HG03175 (cell line): ENCODE data around the gene PPP1R9B.

ENCODE experiments used
- ATAC-seq: cut with Tn5 transposase; IDR thresholded peaks from one replicate; pipeline ENCODE4 v1.9.1; 2021; ENCODE audit warnings: mild to moderate bottlenecking, moderate library complexity; ENCODE audit not compliant: unreplicated experiment

The PPP1R9B gene

DNA sequence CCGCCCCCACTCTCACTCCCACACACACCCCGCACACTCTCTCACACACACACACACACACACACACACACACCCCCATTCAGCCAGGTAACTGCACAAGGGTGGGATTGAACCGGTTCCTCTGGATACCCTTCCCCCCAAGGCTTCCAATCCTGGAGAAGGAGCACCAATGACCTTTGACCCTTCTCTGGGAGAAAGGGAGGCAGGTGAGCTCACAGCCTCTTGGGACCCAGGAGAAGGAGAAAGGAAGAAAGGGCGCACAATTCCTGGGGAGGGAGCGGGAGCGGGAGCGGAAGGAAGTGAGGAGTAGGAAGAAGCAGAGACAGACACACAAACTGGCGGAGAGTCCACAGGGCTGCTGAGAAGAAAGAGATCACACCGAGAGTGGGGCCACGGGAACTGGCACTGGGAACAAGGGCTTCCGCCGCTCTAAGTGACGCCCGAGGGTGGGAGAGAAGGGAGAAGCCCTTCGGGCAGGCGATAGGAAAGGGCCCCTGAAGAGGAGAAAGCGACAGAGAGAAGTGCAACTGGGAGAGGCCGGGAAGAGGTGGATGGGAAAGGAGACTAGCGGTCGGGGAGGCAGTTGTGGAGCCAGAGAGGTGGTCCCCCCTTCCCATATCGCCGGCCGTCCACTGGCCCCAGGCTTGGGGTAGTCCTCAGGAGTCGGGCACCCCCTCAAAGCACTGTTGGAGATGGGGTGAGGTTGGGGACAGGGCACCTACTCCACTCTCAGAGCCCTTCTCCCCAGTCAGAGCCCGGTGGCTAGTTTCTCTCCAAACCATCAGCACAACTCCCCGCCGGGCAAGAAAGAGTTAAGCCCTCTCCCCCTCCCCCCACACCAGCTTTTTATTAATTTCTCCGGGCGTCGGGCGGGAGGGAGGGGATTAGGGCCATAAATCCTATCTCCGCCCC lies 21.8 kb downstream of the PPP1R9B start:
- no peak for ATAC-seq

DNA sequence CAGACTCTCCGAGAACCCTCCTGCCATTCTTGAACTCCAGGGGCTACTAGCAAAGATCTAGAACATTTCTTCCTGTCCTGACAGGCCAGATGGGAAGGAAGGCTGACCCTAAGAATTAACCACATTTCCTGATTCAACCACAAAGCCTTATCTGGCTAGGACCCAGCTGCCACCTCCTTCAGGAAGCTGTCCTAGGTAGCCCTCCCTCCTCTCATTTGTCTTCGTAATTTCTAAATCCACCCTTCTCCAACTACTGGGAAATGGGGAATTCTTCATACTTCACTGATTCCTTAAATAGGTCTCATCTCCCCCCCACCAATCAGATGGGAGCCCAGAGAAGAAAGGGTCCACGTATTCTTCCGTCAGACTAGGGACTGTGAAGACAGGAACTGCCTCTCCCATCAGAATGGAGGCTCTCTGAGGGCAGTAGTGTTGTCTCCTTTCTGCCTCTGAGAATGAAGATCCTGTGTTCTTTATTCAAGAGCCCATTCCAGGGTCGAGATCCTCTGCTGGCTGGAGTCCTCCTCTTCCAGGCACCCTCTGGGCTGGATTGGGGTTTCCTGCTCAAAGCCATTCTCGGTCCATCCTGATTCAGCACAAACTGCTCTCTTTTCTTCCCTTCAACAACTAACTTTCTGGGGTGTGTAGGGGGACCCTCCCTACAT lies 22.6 kb downstream of the PPP1R9B start:
- no peak for ATAC-seq

GRCh38 chr17:50125420-50125997 lies 25.0 kb downstream of the PPP1R9B start:
- ATAC-seq: no peak

DNA sequence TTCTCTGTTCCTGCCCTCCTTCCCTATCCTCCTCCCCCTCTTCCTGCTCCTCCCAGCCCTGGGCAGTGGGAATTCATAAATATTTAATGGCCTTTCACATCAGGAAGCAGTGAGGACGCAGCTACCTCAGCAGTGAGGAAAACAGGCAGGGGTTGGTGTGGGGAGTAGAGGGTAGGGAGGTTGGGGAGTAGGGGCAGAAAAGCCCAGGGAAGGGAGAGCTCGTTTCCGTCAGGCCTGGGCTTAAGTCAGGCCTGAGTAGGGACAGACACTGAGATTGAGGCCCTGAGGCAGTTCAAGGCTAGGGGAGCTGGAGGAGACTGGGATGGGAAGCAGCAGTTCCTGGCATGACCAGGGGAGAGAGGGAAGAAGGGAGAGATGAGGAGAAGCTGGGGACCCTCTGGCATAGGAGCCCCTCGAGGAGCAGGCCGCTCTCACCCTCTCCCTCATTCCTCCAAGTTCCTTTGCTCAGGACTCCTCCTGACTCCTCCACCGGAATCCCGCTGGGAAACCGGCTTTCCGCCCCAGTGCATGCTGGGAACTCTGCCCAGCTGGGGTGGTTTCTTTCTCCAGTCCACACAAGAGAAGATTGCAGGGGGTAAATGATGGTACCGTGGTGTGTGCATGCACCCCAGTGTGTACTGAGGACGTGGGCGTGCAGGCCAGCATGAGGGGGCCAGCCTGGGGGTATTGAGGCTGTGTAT lies 26.7 kb downstream of the PPP1R9B start:
- no peak for ATAC-seq

DNA sequence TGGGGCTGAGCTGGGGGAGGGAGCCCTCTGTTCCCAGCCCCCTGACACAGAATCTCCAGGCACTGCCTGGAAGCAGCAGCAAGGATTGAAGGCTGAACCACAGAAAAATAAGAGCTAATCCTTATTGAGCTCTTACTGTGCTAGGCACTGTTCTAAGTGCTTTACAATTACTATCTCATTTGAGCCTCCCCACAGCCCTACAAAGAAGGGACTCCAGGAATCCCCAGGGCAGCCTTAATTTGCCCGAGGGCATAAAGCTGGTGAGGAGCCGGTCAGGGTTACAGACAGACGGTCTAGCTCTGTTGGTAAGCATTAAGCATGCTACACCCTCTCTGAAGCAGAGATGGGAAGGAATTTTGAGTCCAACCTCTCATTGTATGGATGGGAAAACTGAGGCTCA lies 27.5 kb downstream of the PPP1R9B start:
- no peak for ATAC-seq

DNA sequence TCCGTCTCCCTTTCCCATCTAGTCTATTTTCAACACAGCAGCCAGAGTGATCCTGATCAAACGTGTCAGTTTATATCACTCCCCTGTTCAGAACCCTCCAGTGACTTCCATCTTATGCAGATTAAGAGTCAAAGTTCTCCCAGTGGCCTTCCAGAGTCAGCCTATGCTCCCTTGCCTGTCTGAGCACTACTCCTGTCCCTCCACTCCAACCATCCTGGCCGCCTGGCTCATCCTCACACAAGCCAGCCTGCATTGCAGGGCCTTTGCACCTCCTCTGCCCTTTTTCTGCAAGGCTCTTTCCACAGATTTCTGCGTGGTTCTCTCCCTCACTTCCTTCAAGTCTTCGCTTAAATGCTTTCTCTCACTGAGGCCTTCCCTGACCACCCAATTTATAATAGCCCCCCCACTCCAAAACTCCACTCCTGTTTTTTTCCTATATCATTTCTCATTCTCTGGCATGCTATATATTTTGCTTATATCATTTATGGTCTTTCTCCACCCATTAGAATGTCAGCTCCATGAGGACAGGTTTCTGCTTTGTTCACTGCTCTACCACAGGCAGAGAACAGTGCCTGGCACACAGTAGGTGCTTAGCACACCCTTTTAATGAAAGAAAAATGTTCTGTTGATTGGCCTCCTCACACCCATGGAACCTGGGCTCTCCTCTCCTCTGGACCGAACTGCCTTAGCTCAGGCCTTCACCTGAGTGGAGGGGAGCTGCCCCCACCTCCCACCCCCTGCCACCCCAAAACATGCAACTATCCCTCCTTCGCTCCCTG lies 29.8 kb downstream of the PPP1R9B start:
- ATAC-seq: no peak

- ATAC-seq: no peak
Observed at GRCh38 chr17:50118828-50119218, 31.7 kb downstream of the PPP1R9B start.

- ATAC-seq: no peak
Observed at GRCh38 chr17:50118076-50118827, 32.2 kb downstream of the PPP1R9B start.

- no peak for ATAC-seq
Observed at GRCh38 chr17:50117202-50118051, 33.0 kb downstream of the PPP1R9B start.

GRCh38 chr17:50115756-50116155 lies 34.7 kb downstream of the PPP1R9B start:
- ATAC-seq: no peak

GRCh38 chr17:50114849-50115357 lies 35.6 kb downstream of the PPP1R9B start:
- ATAC-seq: no peak

- no peak for ATAC-seq
Observed at GRCh38 chr17:50114401-50114800, 36.1 kb downstream of the PPP1R9B start.

- ATAC-seq: no peak
Observed at GRCh38 chr17:50113624-50114320, 36.7 kb downstream of the PPP1R9B start.

DNA sequence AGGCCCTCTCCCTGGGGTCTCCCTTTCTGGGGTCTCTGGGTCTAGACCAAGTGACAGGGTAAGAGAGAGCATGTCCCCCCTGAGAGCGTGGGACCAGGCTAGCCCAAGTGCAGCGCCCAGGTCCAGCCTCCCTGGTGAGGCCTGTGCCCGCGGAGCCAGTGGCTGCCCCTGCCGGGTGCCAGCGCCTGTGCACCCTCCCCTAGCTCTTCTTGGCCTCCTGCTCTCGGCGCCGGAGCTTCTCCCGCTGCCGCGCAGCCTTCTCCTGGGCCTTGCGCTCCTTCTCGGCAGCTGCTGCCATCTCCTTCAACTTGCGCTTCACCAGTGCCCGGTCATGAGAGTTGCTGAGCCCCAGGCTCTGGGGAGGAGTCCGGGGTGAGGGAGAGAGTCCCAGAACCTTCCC lies 37.8 kb downstream of the PPP1R9B start:
- ATAC-seq: no peak

DNA sequence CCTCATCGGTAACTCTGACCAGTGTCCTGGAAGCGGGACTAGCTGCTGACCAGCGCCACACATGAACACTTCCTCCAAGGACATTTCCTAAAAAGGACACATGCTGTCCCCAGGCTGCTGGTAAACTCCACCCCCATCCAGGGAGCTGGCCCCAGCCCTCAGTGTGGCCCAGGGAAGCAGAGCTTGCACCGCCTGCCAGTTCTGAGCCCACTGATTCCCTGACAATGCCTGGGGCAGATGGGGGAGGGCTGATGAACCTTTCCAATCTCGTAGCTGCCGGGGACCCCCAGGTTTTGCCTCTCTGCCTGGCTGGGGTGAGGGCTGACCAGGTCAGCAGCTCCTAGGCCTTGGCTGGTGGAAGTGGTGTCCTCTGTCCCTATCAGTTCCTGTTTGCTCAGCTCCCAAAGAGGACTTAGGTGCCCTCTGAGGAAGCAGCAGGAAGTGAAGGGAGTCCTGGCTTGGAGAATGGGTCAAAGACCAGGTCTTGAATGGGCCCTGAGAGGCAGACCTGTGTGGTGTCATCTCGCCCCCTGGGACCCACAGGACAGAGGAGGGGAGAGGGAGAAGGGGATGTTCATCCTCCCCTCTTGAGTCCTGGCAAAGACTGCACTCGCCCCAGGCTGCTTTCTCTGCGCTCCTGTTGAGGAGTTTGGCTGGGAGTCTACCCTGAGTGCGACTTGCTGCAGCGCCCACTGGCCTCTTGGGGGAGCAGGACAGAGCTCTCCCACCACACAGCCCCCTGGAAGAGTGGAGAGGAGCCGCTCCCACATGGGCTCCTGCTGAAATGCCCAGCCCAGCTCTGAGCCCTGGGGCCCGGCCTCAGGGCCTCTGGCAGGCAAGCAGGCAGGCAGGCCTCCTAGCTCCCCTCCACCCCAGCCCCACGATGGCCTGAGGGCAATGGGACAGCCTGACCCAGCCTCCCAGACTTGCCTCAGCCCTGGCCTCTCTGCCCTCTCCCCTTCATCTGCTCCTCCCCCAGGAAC lies 38.5 kb downstream of the PPP1R9B start:
- no peak for ATAC-seq

DNA sequence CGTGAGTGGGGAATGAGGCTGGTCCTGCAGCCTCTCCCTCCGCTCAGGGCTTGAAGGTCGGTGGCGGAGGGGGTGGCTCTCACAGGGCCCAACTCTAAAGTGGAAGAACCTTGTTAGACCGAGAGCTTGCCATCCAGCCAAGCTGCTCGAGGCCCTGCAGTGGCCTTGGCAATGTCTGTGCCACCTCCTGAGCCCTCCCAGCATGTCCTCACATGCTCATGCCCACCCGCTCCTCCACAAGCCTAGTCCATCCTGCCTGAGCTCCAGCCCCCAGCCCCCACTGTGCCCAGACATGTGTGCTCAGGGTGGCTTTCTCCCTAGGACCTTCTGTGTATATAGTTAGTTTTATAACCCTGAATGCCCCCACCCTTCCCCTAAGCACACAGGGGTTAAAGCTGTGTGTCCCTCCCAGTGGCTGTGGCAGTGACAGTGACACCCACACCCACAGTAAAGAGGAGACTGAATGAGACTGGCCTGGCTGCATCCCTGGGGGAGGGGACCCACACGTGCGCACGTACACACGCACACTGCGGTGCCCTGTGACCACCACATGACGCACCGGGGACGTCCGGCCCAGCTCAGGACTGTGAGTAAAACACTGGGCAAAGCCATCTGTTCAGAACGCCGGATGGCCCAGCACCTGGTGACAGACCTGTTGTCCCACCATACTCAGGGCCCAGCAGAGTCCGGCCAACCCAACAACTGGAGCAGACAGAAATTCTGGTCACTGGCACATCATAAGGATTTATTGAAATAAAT lies 39.7 kb downstream of the PPP1R9B start:
- no peak for ATAC-seq
